SK-N-SH treated with all-trans-retinoic acid at 6 μM for 48 hours (cell line): Measurements from ENCODE around the gene RBM23.
"Not testable (repeated sequence)": the region's sequence is repeated elsewhere in the genome, so short reads cannot be mapped to it uniquely, and the experiment has no call there.

Experiments
- ATAC-seq: fragments of 200-7000 bp; cut with Tn5 transposase; 3 replicates; pipeline ENCODE4 v1.9.1; 2020; ENCODE audit warnings: mild to moderate bottlenecking, moderate library complexity
- ARNTL ChIP-seq: fragments of 450-650 bp; formaldehyde crosslinking; IDR thresholded peaks from 2 replicates; pipeline ENCODE4 v1.5.0; 2020; ENCODE audit warnings: low read depth, mild to moderate bottlenecking, moderate library complexity, borderline replicate concordance
- BACH2 ChIP-seq: fragments of 250-450 bp; sonication (Bioruptor Pico); IDR thresholded peaks from 2 replicates; pipeline ENCODE4 v1.9.0; 2021; ENCODE audit warnings: mild to moderate bottlenecking, borderline replicate concordance
- CSDC2 ChIP-seq: fragments of 250-450 bp; sonication (Bioruptor Pico); IDR thresholded peaks from 2 replicates; pipeline ENCODE4 v1.5.0; 2020; ENCODE audit warnings: mild to moderate bottlenecking, moderate library complexity
- ESRRG ChIP-seq: fragments of 250-450 bp; sonication (Bioruptor Pico); IDR thresholded peaks from 2 replicates; pipeline ENCODE4 v1.6.1; 2021; ENCODE audit warnings: mild to moderate bottlenecking
- GLIS3 ChIP-seq: fragments of 250-450 bp; sonication (Bioruptor Pico); IDR thresholded peaks from 2 replicates; pipeline ENCODE4 v1.5.0; 2020; ENCODE audit warnings: mild to moderate bottlenecking, moderate library complexity
- ISL1 ChIP-seq: fragments of 250-450 bp; sonication (Bioruptor Pico); IDR thresholded peaks from 2 replicates; pipeline ENCODE4 v2.1.2; 2022; ENCODE audit warnings: mild to moderate bottlenecking, moderate library complexity
- OSR1 ChIP-seq: fragments of 250-450 bp; sonication (Bioruptor Pico); IDR thresholded peaks from 2 replicates; pipeline ENCODE4 v1.8.0; 2022; ENCODE audit warnings: moderate library complexity, mild to moderate bottlenecking, inconsistent platforms
- POU6F1 ChIP-seq: fragments of 250-450 bp; sonication (Bioruptor Pico); IDR thresholded peaks from 2 replicates; pipeline ENCODE4 v1.8.0; 2021; ENCODE audit warnings: low read depth, mild to moderate bottlenecking, moderate library complexity, borderline replicate concordance
- PPARA ChIP-seq: fragments of 250-450 bp; sonication (Bioruptor Pico); IDR thresholded peaks from 2 replicates; pipeline ENCODE4 v1.5.0; 2020; ENCODE audit warnings: mild to moderate bottlenecking, borderline replicate concordance
- RARB ChIP-seq: fragments of 250-450 bp; sonication (Bioruptor Pico); IDR thresholded peaks from 2 replicates; pipeline ENCODE4 v1.8.0; 2021; ENCODE audit warnings: mild to moderate bottlenecking, moderate library complexity
- SNAI2 ChIP-seq: fragments of 250-450 bp; sonication (Bioruptor Pico); IDR thresholded peaks from 2 replicates; pipeline ENCODE4 v1.5.0; 2020; ENCODE audit warnings: mild to moderate bottlenecking, moderate library complexity
- TCF4 ChIP-seq: fragments of 250-450 bp; sonication (Bioruptor Pico); IDR thresholded peaks from 2 replicates; pipeline ENCODE4 v1.8.0; 2021; ENCODE audit warnings: mild to moderate bottlenecking, moderate library complexity, borderline replicate concordance
- TOX ChIP-seq: fragments of 250-450 bp; sonication (Bioruptor Pico); IDR thresholded peaks from 2 replicates; pipeline ENCODE4 v1.8.0; 2021; ENCODE audit warnings: mild to moderate bottlenecking, moderate library complexity, borderline replicate concordance
- ZC3H10 ChIP-seq: fragments of 250-450 bp; sonication (Bioruptor Pico); IDR thresholded peaks from 2 replicates; pipeline ENCODE4 v1.5.1; 2021; ENCODE audit warnings: mild to moderate bottlenecking, moderate library complexity
- ZNF565 ChIP-seq: fragments of 450-650 bp; formaldehyde crosslinking; conservative IDR thresholded peaks from 2 replicates; pipeline ENCODE4 v1.5.0; 2020; ENCODE audit warnings: low read depth, mild to moderate bottlenecking, moderate library complexity
- ZNF70 ChIP-seq: fragments of 450-650 bp; formaldehyde crosslinking; IDR thresholded peaks from 2 replicates; pipeline ENCODE4 v1.5.0; 2020; ENCODE audit warnings: mild to moderate bottlenecking, moderate library complexity
- ZNF8 ChIP-seq: fragments of 450-650 bp; formaldehyde crosslinking; IDR thresholded peaks from 2 replicates; pipeline ENCODE4 v1.5.0; 2020; ENCODE audit warnings: mild to moderate bottlenecking, moderate library complexity
- TF ChIP-seq, protein P1 (sequence below): fragments of 250-450 bp; sonication (Bioruptor Pico); IDR thresholded peaks from 2 replicates; pipeline ENCODE4 v1.8.0; 2020; ENCODE audit warnings: mild to moderate bottlenecking, moderate library complexity, borderline replicate concordance
- TF ChIP-seq, protein P2 (sequence below): fragments of 250-450 bp; sonication (Bioruptor Pico); IDR thresholded peaks from 2 replicates; pipeline ENCODE4 v1.5.1; 2021; ENCODE audit warnings: mild to moderate bottlenecking, moderate library complexity
- TF ChIP-seq, protein P3 (sequence below): fragments of 250-450 bp; sonication (Bioruptor Pico); IDR thresholded peaks from 2 replicates; pipeline ENCODE4 v1.5.0; 2020; ENCODE audit warnings: mild to moderate bottlenecking, moderate library complexity
- TF ChIP-seq, protein P4 (sequence below): fragments of 250-450 bp; sonication (Bioruptor Pico); IDR thresholded peaks from 2 replicates; pipeline ENCODE4 v1.5.1; 2020; ENCODE audit warnings: low read depth, mild to moderate bottlenecking, moderate library complexity

RBM23 gene

GRCh38 chr14:22918804-22919600 lies at the start of gene RBM23:
Gene RBM23, minus strand, starts transcription at chr14:22919149.
- TF ChIP-seq, protein P1, sequence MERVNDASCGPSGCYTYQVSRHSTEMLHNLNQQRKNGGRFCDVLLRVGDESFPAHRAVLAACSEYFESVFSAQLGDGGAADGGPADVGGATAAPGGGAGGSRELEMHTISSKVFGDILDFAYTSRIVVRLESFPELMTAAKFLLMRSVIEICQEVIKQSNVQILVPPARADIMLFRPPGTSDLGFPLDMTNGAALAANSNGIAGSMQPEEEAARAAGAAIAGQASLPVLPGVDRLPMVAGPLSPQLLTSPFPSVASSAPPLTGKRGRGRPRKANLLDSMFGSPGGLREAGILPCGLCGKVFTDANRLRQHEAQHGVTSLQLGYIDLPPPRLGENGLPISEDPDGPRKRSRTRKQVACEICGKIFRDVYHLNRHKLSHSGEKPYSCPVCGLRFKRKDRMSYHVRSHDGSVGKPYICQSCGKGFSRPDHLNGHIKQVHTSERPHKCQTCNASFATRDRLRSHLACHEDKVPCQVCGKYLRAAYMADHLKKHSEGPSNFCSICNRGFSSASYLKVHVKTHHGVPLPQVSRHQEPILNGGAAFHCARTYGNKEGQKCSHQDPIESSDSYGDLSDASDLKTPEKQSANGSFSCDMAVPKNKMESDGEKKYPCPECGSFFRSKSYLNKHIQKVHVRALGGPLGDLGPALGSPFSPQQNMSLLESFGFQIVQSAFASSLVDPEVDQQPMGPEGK, result no peak
- TF ChIP-seq ZNF8 (CRISPR knock-in tag) (no peak), TCF4 (CRISPR knock-in tag) (no peak), RARB (no peak), GLIS3 (CRISPR knock-in tag) (no peak), OSR1 (CRISPR knock-in tag) (no peak), TOX (no peak), POU6F1 (CRISPR knock-in tag) (no peak), ESRRG (no peak), ISL1 (no peak), ARNTL (CRISPR knock-in tag) (no peak), ZNF565 (CRISPR knock-in tag) (no peak), PPARA (CRISPR knock-in tag) (no peak), BACH2 (CRISPR knock-in tag) (no peak), ZC3H10 (CRISPR knock-in tag) (no peak), CSDC2 (CRISPR knock-in tag) (no peak), SNAI2 (no peak)
- TF ChIP-seq, protein P2, sequence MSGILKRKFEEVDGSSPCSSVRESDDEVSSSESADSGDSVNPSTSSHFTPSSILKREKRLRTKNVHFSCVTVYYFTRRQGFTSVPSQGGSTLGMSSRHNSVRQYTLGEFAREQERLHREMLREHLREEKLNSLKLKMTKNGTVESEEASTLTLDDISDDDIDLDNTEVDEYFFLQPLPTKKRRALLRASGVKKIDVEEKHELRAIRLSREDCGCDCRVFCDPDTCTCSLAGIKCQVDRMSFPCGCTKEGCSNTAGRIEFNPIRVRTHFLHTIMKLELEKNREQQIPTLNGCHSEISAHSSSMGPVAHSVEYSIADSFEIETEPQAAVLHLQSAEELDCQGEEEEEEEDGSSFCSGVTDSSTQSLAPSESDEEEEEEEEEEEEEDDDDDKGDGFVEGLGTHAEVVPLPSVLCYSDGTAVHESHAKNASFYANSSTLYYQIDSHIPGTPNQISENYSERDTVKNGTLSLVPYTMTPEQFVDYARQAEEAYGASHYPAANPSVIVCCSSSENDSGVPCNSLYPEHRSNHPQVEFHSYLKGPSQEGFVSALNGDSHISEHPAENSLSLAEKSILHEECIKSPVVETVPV (CRISPR knock-in tag), result no peak
- TF ChIP-seq, protein P3, sequence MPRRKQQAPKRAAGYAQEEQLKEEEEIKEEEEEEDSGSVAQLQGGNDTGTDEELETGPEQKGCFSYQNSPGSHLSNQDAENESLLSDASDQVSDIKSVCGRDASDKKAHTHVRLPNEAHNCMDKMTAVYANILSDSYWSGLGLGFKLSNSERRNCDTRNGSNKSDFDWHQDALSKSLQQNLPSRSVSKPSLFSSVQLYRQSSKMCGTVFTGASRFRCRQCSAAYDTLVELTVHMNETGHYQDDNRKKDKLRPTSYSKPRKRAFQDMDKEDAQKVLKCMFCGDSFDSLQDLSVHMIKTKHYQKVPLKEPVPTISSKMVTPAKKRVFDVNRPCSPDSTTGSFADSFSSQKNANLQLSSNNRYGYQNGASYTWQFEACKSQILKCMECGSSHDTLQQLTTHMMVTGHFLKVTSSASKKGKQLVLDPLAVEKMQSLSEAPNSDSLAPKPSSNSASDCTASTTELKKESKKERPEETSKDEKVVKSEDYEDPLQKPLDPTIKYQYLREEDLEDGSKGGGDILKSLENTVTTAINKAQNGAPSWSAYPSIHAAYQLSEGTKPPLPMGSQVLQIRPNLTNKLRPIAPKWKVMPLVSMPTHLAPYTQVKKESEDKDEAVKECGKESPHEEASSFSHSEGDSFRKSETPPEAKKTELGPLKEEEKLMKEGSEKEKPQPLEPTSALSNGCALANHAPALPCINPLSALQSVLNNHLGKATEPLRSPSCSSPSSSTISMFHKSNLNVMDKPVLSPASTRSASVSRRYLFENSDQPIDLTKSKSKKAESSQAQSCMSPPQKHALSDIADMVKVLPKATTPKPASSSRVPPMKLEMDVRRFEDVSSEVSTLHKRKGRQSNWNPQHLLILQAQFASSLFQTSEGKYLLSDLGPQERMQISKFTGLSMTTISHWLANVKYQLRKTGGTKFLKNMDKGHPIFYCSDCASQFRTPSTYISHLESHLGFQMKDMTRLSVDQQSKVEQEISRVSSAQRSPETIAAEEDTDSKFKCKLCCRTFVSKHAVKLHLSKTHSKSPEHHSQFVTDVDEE (CRISPR knock-in tag), result no peak
- peak; percentile 99 for ATAC-seq

GRCh38 chr14:22966783-22967269 lies 47.9 kb upstream of the RBM23 start:
- no peak for ATAC-seq
- no peak for TF ChIP-seq SNAI2
- TF ChIP-seq, protein P2 (CRISPR knock-in tag), result no peak
- TF ChIP-seq GLIS3 (CRISPR knock-in tag), result no peak
- TF ChIP-seq ZNF70 (CRISPR knock-in tag), result no peak
- TF ChIP-seq RARB, result no peak
- no peak for TF ChIP-seq ESRRG
- TF ChIP-seq, protein P4, sequence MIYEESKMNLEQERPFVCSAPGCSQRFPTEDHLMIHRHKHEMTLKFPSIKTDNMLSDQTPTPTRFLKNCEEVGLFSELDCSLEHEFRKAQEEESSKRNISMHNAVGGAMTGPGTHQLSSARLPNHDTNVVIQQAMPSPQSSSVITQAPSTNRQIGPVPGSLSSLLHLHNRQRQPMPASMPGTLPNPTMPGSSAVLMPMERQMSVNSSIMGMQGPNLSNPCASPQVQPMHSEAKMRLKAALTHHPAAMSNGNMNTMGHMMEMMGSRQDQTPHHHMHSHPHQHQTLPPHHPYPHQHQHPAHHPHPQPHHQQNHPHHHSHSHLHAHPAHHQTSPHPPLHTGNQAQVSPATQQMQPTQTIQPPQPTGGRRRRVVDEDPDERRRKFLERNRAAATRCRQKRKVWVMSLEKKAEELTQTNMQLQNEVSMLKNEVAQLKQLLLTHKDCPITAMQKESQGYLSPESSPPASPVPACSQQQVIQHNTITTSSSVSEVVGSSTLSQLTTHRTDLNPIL (CRISPR knock-in tag), result no peak
- TF ChIP-seq CSDC2 (CRISPR knock-in tag), result no peak

- ATAC-seq, result not testable (repeated sequence)
Observed at GRCh38 chr14:22965916-22966782, 47.2 kb upstream of the RBM23 start.
